HG03280 (cell line): ENCODE results near the gene SAA4.
A peak's percentile ranks its signal among the peaks of the same experiment; 100 is the strongest.
"Not testable (repeated sequence)": the region's sequence is repeated elsewhere in the genome, so short reads cannot be mapped to it uniquely, and the experiment has no call there.

ENCODE experiments used
- ATAC-seq: cut with Tn5 transposase; IDR thresholded peaks from one replicate; pipeline ENCODE4 v1.9.1; 2021; ENCODE audit warnings: mild to moderate bottlenecking, moderate library complexity; ENCODE audit not compliant: unreplicated experiment

Gene SAA4, protein sequence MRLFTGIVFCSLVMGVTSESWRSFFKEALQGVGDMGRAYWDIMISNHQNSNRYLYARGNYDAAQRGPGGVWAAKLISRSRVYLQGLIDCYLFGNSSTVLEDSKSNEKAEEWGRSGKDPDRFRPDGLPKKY

DNA sequence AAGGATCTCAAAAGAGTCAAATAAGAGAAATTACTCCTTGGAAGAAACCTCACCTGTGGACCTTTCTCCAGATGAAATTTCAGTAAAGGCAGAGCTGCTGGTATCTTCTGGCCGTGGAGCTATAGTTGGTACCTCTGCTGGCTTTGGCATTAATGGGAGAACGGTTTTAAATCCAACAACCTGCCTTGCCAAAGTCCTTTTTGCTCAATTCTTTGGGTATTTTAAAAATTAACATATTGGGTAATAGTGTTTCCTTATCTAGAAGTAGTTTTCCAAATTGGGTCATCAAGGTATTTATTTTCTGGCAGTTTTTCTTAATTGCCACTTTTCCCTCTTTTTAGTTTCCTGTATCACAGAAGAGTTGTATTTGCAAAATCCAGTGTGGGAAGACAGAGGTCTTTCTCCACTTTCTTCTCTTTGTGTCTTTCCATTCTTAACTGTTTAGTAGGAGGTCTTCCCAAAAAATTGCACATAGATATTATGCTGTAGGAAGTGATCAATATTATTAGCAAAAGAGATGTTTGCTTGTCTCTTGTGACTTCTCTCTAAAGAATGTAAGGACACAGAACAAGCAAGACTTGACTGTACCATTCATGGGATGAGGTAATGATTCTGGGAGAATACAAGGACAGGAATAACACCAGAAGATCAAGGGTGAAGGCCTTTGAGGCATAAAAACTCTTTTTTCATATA is at the start of gene SAA4:
TSS of gene SAA4 (minus strand) at position 139 of the 693 bp plus-strand sequence. CDS start 876 bp downstream, outside the sequence.
- ATAC-seq = no peak

DNA sequence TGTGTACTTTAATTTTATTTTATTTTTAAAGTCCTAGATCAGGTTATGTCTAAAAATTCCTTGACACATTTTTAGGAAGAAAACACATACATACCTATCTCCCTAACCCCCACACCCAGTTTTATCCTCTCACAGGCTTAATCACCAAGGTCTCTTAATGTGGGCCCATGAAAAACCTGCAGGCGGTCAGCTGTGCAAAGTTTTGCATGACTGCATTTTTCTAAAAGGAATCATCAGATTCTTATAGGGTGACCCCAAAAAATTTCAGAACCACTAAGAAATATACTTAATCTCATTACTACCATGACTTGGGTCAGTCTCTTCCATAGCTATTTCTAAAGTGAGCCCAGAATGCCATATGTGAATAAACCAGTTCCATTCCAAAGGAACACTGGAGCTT is 49.2 kb upstream of the SAA4 start:
- ATAC-seq = no peak

DNA sequence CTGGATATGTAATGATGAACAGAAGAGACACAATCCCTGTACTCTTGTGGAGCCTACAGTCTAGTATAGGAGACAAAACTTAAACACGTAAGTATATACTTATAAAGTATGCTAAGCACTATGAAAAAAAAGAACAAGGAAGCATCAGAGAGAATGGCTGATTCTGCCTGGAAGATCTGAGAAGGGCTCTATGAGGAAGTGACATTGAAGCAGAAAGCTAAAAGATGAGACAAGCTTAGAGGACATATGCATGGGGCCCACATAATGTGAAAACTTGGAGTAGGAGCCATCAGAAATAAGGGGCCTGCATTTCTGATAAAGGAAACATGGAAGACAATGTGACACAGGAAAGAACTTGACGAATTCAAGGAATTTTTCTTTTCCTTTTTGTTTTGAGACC is 46.0 kb upstream of the SAA4 start:
- ATAC-seq = no peak

DNA sequence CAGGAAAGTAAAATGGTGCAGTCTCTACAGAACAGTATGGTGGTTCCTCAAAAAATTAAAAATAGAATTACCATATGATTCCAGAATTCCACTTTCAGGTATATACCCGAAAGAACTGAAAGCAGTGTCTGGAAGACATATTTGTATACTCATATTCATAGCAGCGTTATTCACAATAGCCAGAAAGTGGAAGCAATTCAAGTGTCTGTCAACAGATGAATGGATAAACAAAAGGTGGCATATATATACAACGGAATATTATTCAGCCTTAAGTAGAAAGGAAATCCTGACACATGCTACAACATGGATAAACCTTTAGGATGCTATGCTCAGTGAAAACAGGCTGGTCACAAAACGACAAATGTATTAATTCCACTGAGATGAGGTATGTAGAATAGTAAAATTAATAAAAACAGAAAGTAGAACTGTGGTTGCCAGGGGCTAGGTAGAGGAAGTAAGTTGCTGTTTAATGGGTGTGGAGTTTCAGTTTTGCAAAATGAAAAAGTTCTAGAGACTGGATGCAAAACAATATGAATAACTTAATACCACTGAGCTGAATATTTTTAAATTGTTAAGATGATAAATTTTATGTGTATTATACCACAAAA is 43.9 kb upstream of the SAA4 start:
- ATAC-seq = peak; percentile 93

DNA sequence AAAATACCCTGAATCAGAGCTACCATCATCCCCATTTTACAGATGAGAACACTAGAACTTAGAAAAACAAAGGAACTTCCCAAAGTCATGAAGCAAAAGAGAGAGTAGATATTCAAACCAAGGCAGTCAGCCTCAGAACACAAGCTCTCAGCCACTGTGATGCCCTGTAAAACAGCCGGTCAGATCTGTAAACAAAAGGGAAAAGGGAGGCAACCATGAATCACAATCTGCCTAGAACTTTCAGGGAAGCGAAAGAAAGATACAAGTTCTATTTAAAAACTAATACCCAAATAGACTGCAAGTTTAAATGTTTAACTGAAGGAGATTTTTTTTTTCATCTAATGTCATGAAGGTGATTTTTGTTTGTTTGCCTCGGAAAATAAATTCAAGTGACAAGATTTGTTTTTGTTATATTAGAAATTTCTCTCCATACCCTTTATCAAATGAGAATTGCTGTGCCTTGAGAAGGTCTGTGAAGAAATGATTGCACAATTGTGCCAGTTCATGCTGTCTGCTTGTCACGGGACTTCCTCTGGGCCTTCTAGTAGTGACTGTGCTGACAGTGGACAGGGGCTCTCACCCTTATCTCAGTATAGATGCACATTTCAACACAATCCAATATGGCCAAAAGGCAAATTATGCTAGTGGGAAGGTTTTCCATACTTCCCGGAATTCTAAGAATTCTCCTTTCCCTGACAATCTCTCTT is 41.1 kb upstream of the SAA4 start:
- ATAC-seq = no peak

DNA sequence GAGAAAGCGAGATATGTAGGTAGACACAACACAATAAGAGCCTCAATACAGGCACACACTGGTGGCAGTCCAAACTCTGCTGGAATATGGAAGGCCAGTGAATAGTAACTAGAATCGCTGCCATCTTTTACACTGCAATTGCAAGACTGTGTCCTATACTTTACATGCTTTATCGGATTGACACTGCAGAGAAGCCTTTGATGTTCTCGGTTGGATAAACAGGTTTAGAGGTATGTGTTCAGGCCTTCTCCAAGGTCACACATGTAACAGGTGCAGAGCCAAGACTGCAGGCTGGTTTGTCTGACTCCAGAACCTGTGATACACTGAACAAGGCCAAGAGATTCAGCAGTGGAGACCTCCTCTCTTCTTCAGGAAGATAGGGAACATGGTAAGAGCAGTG is 34.6 kb upstream of the SAA4 start:
- ATAC-seq = no peak

DNA sequence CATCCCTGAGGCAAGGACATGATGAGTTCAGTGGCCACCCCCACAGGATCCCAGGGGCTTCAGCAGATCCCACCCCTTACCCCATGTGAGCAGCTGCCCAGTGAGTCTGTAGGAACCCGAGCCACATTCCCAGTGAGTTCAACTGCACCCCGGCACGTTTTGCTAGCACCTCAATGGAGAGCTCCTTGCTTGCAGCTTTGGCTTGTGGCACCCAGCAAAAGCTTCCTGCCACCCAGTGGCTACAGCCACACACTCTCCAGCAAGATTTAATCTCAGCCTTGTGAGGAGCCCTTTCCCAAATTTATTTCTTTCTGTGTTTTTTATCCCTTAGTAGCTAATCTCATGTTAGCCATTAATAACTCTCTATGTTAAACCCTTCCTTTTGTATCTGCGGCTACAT is 33.5 kb upstream of the SAA4 start:
- no peak for ATAC-seq

DNA sequence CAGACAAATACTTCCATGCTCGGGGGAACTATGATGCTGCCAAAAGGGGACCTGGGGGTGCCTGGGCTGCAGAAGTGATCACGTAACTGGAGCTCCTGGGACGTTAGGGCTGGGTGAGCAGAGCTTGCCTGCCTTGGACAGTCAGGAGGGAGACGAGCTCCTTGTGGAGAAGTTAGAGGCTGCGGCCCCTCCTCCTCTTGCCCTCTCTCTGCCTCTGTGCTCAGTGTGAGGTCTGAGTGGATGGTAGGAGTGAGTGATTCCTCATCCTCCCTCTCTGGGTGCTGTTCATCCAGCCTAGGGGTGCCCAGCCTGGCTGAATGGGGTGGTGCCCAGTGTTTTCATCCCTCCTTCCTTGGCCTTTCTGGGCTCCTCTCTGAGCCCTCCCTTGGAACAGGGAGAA is 32.6 kb upstream of the SAA4 start:
- not testable (repeated sequence) for ATAC-seq

DNA sequence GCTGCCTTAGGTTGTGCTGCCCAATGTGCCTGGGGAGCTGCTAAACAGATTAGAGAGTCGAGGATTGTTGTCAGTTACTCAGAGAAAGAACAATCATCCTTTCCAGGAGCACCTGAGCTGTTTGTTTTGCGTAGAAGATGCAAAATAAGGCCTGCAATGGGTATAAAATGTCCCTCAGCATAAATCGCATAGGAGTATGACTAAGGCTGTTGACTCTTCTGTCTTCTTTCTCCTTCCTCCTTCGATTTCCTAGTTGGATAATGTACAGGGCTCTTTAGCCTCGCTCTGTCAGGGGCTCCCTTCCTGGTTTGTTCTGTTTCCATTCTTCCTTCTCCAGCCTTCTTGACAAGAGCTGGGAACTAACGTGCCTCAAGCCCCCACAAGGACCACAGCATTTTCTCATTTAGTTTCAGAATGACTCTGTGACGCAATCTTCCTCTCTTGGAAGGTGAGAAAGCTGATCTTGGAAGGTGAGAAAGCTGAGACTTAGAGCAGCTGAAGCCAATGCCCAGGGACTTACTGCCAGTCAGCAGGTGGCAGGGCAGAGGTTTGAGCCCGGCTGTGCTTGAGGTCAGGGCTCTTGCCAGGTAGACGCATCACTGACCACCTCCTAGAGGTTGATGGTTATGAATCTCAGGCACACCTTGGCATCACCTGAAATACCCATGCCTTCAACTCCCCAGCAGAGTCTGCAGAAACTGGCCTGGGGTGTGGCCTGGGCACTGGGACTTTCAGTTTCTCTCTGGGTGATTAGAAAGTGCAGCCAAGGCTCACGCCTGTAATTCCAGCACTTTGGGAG is 30.9 kb upstream of the SAA4 start:
- peak; percentile 65 for ATAC-seq

DNA sequence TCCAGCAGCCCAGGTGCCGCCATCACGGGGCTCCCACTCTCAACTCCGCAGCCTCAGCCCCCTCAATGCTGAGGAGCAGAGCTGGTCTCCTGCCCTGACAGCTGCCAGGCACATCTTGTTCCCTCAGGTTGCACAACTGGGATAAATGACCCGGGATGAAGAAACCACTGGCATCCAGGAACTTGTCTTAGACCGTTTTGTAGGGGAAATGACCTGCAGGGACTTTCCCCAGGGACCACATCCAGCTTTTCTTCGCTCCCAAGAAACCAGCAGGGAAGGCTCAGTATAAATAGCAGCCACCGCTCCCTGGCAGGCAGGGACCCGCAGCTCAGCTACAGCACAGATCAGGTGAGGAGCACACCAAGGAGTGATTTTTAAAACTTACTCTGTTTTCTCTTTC is 29.3 kb upstream of the SAA4 start, which contains the start of gene SAA1:
TSS of gene SAA1 (plus strand) at position 316 of the 400 bp plus-strand sequence. CDS start 624 bp downstream, outside the sequence.
- no peak for ATAC-seq

DNA sequence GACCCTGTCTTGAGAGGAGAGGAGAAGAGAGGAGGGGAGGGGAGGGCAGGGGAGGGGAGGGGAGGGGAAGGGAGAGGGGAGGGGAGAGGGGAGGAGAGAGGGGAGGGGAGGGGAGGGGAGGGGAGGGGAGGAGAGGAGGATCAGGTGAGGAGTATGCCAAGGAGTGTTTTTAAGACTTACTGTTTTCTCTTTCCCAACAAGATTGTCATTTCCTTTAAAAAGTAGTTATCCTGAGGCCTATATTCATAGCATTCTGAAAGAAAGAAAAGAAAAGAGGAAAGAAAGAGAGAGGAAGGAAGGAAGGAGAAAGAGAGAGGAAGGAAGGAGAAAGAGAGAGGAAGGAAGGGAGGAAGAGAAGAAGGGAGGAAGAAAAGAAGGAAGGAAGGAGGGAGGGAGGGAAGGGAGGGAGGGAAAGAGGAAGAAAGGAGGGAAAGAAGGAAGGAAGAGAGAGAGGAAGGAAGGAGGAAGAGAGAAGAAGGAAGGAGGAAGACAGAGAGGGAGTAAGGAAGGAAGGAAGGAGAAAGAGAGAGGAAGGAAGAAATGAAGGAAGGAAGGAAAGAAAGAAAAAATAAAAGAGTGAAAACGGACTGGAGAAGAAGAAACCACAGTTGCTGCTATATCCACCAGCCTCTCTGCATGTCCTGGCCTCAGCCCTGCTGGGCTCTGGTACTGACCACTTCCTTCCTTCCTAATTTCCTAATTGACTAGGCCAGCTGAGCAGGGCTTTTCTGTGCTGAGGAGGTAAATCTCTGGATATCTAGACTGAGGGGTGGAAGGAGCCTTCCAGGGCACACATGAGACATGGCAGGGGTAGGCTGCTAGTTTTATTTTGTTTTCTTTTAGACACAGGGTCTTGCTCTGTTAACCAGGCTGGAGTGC is 28.3 kb upstream of the SAA4 start:
- ATAC-seq = no peak

DNA sequence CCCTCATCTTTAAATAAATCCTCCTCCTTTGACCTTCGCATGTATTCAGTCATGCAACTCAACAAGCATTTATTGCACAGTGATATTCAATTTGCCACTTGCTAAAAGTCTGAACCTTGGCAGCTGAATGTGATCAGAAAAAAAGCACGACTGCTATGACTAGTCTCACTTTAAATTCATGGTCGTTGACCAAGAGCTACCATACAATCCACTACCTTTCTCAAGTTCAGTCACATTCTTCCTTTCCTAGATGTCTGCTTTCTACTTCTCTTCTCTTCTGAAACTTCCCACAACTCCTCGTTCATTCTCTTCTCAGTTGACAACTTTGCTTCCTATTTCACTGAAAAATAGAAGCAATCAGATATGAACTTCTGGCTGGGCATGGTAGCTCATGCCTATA is 27.4 kb upstream of the SAA4 start:
- no peak for ATAC-seq

DNA sequence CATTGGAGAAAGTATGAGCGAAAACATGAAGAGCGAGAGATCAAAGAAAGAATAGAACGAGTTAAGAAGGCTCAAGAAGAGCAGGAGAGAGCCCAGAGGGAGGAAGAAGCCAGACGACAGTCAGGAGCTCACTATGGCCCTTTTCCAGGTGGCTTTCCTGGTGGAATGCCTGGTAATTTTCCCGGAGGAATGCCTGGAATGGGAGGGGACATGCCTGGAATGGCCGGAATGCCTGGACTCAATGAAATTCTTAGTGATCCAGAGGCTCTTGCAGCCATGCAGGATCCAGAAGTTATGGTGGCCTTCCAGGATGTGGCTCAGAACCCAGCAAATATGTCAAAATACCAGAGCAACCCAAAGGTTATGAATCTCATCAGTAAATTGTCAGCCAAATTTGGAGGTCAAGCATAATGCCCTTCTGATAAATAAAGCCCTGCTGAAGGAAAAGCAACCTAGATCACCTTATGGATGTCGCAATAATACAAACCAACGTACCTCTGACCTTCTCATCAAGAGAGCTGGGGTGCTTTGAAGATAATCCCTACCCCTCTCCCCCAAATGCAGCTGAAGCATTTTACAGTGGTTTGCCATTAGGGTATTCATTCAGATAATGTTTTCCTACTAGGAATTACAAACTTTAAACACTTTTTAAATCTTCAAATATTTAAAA is 26.2 kb upstream of the SAA4 start:
- ATAC-seq = not testable (repeated sequence)

DNA sequence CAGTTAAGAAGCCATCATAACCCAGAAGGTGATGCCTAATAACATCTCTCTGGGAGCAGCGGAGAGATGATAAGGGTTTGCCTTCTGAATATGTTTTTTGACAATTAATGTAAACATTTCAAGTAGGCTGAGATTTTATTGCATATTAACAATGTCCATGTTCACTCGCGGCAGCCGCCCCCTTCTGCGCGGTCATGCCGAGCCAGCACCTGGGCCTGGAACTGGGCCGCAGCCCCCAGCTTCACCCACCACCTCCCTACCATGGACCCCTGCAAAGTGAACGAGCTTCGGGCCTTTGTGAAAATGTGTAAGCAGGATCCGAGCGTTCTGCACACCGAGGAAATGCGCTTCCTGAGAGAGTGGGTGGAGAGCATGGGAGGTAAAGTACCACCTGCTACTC is 25.1 kb upstream of the SAA4 start:
- no peak for ATAC-seq

DNA sequence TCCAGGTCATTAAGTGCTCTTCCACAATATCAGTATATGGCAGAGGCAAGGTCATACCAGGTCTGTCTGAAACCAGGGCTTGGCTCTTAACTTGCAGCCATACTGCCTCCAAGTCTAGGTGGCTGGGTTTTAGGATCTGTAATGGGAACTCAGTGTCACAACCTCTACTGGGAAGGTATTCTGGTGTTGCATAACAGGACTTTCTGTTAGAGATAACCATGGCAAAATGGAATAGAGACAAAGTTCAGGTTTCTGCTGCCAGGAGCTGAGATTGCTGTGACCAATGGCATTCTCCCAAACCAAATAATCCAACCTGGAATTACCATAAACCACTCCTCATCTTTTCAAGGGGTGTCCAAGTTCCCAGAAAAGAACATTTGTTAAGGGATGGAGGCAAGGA is 22.7 kb upstream of the SAA4 start:
- ATAC-seq = no peak

DNA sequence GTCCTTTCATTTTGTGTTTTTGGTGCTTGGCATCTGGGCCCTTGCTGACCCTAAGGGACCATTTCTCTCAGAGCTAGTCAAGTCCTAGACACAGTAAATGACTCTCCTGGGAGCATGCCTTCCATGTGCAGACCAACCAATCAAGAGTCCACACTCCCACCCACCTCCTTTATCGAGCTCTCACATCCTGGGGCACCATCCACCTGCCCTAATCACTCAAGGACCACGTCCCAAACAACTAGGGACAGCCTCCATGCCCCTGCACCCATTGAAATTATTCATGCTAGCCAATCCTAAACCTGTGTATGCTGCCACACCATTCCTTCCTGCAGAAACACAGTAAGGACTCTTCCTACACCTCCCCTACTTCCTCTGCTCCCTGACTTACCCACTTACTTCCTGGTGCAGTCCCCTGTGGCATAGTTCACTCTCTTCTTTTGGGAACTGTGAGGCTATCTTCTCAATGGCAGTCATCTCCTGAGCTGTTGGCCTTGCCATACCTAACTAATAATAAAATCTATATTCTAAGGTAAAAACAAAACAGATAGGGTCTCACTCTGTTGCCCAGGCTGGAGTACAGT is 18.3 kb upstream of the SAA4 start:
- ATAC-seq = no peak

DNA sequence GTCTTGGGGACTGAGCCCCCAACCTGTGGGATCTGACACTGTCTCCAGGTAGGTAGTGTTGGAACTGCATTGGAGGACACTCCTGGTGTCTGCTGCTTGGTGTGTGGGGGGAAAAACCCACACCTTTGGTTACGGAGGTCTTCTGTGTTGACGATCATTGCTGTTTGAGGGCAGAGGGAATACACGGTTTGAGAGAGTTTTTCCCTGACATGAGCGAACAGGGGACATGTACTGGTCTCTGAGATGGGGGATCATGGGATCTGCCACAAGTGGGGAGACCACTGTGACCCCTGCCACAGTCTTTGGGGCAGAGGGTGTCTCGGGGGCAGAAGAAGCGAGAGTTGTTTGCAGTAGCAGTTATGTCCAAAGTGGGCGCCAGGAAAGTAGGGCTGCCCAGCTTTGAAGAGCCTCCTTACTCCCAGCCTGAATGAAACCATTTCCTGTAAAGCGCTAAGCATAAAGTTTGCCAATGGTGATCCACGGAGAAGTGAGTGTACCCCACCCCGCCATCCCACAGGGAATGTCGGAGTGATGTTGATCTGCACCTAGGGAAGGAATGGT is 17.3 kb upstream of the SAA4 start:
- no peak for ATAC-seq

DNA sequence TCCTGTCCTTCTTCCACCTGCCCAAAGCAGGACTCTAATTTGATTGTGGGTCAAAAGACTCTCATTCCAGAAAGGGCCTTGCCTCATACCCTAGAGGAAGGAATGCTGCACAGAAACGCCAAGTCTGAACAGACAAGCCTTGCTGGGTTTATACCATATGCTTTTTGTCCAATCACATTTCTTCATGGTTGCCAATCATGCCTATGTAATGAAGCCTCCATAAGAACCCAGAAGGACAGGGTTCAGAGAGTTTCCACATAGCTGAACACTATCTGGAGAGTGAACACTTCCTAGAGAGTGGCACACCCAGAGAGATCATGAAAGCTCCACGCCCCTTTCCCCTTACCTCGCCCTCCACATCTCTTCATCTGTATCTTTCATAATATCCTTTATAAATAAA is 16.6 kb upstream of the SAA4 start:
- no peak for ATAC-seq

DNA sequence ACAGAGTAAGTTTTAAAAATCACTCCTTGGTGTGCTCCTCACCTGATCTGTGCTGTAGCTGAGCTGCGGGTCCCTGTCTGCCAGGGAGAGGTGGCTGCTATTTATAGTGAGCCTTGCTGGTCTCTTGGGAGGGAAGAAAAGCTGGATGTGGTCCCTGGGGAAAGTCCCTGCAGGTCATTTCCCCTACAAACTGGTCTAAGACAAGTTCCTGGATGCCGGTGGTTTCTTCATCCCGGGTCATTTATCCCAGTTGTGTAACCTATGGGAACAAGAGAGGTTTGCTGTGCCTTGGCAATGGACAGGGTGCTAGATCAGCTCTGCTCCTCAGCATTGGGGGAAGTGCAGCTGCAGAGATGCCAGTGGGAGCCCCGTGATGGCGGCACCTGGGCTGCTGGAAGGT is 12.0 kb upstream of the SAA4 start, which contains the start of gene SAA2:
TSS of gene SAA2 (minus strand) at position 108 of the 400 bp plus-strand sequence. CDS start 657 bp downstream, outside the sequence.
- no peak for ATAC-seq
